HG02759 (cell line): ENCODE measurements around the gene CCM2.

Experiments used
- ATAC-seq: cut with Tn5 transposase; IDR thresholded peaks from one replicate; pipeline ENCODE4 v1.9.1; 2021; ENCODE audit warnings: mild to moderate bottlenecking, moderate library complexity; ENCODE audit not compliant: unreplicated experiment

Gene CCM2

GRCh38 chr7:45061806-45062425 lies 61.9 kb downstream of the CCM2 start:
- no peak for ATAC-seq

- no peak for ATAC-seq
These were observed 64.2 kb downstream of the CCM2 start for GRCh38 chr7:45064047-45064725.

- ATAC-seq = no peak
These were observed 65.3 kb downstream of the CCM2 start for GRCh38 chr7:45065031-45065995.

GRCh38 chr7:45066409-45066808 lies 66.4 kb downstream of the CCM2 start:
- ATAC-seq = no peak

- ATAC-seq = no peak
These were observed 67.6 kb downstream of the CCM2 start for GRCh38 chr7:45067582-45067981.

- no peak for ATAC-seq
These were observed 68.4 kb downstream of the CCM2 start for GRCh38 chr7:45068236-45069023.

GRCh38 chr7:45069444-45070253 lies 69.6 kb downstream of the CCM2 start:
- no peak for ATAC-seq

GRCh38 chr7:45070254-45070642 lies 70.2 kb downstream of the CCM2 start:
- ATAC-seq = no peak

GRCh38 chr7:45071528-45071927 lies 71.5 kb downstream of the CCM2 start:
- no peak for ATAC-seq

GRCh38 chr7:45072131-45073030 lies 72.4 kb downstream of the CCM2 start:
- ATAC-seq = no peak

GRCh38 chr7:45073031-45073785 lies 73.2 kb downstream of the CCM2 start:
- no peak for ATAC-seq

GRCh38 chr7:45073786-45074527 lies 74.0 kb downstream of the CCM2 start:
- no peak for ATAC-seq

- ATAC-seq = no peak
These were observed 74.7 kb downstream of the CCM2 start for GRCh38 chr7:45074528-45075354.

- ATAC-seq = no peak
These were observed 75.3 kb downstream of the CCM2 start for GRCh38 chr7:45075355-45075644.

GRCh38 chr7:45075871-45076796 lies 76.1 kb downstream of the CCM2 start:
- ATAC-seq = no peak

- no peak for ATAC-seq
These were observed 76.9 kb downstream of the CCM2 start for GRCh38 chr7:45076946-45077345.
